Stimulated activated CD8-positive, alpha-beta memory T cell treated with anti-CD3 and anti-CD28 coated beads, Interleukin-7, amount 100 ng/mL, for 1 hour (primary cell): Measurements from ENCODE around the gene JKAMP.
"Not testable (repeated sequence)": the region's sequence is repeated elsewhere in the genome, so short reads cannot be mapped to it uniquely, and the experiment has no call there.

Experiments used
- DNase-seq, 2 donors: peaks; one replicate each; pipeline ENCODE4 v3.0.0-alpha.2; 2020; ENCODE audit warnings: low read depth in 2 of 2

JKAMP gene

DNA sequence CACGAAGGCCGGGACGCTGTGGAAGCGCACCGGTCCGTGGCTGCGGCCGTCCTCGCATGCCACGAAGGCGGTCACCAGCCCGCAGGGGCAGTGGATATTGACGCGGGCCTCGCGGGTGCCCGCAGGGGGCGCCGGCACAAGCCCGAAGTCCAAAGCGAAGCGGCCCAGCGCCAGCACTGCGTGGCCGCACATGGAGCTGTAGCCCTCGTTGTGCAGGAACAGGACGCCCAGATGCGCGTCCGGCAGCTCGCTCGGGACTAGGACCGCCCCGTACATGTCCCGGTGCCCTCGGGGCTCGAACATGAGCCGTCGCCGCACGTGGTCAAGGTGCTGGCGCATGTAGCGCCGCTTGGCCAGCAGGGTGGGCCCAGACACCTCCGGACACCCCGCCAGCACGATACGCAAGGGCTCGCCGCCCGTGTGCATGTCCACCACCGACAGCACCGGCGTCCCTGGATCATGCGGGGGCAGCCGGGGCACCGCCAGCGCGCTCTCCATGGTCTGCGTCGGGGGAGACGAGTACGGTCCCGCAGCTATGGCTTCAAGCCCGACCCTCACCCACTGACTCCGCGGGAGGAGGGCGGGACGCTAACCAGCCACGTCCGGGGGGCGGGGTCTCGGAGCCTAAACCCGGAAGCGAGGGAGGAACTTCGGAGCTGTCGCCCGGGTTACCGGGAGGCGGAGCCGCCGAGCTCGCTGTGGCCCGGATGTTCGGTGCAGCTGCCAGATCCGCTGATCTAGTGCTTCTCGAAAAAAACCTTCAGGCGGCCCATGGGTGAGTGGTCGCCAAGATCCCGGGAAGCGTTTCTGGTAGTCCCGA, at the start of gene JKAMP, which contains the start of gene L3HYPDH:
TSS of gene JKAMP (plus strand) at position 699 of the 820 bp plus-strand sequence. CDS start at position 772, 73 bp downstream.
TSS of gene L3HYPDH (minus strand) at position 590 of the 820 bp plus-strand sequence. CDS start at position 498, 92 bp downstream.
- DNase-seq: peak; percentile 93 to 97

DNA sequence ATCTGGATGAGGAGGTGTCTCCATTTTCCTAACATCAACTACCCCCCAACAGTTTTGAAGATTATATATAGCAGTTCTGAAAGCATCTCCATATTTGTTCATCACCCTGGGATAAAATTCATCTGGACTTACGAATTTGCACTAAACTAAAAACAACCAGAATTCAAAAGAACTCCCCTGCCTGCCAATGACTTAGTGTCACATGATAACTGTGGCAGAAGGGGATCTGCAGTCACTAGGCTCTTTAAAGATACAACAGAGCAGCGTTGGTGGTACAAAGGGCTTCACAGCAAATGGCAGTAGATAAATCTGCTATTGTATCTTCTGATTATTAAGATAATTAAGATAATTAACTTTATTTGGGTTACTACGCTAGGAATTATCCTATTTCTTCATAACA, 49.2 kb upstream of the JKAMP start:
- no peak for DNase-seq

DNA sequence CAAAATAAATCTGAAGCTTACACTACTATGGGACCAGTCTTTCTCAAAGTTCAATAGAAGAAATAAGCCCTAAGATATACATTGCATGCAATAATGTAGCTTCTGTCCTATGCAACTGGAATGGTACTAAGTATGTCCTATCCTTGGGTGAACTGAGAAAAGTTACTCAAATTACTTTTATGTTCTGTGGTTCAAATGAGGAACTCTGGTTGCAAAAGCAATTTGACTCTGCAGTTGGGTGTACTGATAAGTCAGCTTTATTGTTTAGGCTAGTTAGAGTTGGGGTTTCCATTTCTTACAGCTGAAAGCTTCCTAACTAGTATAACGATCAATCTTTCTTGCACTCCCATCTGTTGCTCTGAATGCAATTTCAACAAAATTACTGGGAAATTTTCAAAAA, 48.3 kb upstream of the JKAMP start:
- DNase-seq: no peak

- DNase-seq: no peak
Observed at GRCh38 chr14:59438195-59438647, 46.1 kb upstream of the JKAMP start.

- no peak for DNase-seq
Observed at GRCh38 chr14:59439256-59439965, 44.9 kb upstream of the JKAMP start.

GRCh38 chr14:59448673-59449072, 35.6 kb upstream of the JKAMP start:
- not testable (repeated sequence) for DNase-seq

- DNase-seq: no peak
Observed at GRCh38 chr14:59450716-59451115, 33.6 kb upstream of the JKAMP start.

- DNase-seq: no peak
Observed at GRCh38 chr14:59451849-59452248, 32.5 kb upstream of the JKAMP start.

DNA sequence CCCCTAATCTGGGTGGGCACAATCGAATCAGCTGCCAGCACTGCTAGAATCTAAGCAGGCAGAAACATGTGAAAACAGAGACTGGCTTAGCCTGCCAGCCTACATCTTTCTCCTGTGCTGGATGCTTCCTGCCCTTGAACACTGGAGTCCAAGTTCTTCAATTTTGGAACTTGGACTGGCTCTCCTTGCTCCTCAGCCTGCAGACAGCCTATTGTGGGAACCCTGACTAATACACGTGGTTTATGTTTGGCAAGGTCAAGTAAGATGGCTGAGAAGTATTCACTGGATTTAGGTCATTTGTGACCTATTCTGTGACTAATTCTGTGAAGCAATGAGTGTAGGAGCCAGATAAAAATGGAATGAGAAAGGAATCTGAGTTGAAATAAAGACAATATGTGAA, 30.2 kb upstream of the JKAMP start:
- DNase-seq: no peak

GRCh38 chr14:59455411-59455810, 28.9 kb upstream of the JKAMP start:
- no peak for DNase-seq

DNA sequence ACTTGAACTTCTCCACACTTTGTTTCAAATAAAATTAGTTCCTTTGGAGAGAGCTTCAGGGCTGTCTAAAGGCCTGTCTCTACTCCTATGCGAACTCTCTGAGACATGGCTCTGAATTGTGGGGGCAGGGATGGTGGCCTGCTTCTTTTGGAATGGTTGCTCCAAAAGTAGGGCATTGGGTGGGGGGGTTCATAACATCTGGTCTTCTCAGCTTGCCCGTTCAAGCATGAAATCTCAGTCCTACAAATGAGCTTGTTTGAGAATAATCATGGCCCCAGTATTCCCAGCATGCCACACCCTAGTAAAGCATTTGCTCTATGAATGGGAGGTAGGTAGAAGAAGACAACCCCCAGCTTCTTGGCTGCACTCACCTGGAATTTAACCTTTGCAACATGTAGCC, 25.8 kb upstream of the JKAMP start:
- DNase-seq: no peak

- no peak for DNase-seq
Observed at GRCh38 chr14:59460378-59460777, 23.9 kb upstream of the JKAMP start.

DNA sequence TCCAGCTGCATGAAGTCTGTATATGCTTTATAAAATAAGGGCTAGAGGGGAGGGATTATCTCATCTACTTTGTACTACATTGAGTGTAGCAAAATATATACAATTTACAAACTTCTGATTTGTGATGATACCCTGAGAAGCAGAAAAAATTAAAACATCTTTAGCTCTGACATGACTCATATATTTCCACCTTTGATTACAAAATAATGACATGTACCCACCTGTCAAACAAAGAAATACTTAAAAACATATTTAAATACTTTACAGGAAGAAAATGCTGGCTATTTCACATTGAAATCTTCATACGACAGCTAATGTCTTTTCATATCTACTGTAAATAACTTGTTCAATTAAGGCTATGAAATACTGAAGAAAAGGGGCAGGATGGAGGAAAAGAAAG, 22.4 kb upstream of the JKAMP start:
- no peak for DNase-seq

GRCh38 chr14:59463787-59464485, 20.4 kb upstream of the JKAMP start:
- DNase-seq: no peak

DNA sequence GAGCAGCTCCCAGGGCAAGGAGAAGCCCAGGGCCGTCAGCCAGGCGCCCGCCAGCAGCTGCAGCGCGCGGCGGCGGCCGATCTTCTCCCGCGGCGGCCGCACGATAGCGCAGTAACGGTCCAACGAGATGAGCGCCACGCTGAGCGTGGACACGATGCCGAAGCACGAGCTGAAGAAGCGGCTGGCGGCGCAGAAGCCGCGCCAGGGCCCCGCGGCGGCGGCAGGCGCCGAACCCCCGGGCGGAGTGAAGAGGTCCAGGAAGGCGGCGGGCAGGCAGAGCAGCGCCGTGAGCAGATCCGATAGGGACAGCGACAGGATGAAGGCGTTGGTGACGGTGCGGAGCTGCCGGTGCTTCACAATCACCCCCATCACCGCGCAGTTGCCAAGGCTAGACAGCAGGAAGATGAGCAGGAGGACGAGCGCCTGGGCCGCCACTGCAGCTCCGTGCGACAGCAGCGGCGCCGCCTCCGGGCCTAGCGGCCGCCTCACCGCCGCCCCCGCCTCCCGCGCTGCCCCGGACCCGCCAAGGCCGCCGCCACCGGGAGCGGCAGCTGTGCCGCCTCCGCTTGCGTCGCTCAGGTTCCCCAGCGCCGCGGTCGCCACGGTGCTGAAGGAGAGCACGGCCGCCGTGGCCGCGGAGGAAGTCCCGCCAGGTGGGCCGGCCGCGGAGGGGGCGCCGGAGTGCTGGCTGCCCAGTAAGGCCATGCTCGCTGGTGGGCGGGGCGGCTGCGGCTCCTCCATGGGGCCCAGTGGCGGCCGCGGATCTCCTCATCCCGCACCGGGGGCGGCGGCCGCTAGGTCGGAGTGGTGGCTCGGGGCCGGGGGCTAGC, 19.6 kb upstream of the JKAMP start:
- DNase-seq: no peak

DNA sequence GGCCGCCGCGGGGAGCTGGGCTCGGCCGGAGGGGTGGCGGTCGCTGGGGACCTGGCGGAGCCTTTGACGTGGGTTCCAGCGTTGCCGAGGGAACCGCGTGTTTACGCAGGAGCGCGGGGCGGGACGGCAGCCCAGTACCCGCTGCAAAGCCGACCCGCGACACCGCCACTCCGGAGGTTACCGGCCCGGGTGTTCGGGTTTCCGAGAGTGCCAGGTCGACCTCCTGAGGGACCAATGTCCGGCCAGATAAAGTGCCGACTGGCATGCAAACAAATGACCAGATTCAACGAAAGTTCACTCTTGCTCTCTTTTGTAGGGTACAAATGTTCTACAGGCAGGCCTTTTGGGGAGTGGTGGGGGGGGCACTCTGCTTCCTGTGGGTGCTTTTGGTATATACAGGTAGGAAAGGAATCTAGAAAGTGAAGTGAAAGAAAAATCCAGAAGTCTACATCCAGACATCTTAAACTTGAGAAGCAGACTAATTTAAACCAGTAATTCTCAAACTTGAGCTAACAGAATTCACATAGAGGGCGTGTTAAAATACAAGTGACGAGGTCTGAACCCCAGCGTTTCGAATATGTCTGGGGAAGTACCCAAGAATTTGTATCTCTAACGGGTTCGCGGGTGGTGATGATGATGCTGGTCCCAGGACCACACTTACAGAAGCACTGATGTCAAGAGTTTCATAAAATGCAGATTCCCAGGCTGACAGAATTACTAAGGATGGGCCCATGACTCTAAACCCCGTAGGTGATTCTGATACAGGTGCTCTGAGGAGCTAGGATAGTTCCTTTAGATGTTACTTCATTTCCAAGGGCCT, 18.8 kb upstream of the JKAMP start, which contains the start of gene GPR135:
TSS of gene GPR135 (minus strand) at position 65 of the 820 bp plus-strand sequence. CDS start 154 bp downstream, outside the sequence.
- no peak for DNase-seq

DNA sequence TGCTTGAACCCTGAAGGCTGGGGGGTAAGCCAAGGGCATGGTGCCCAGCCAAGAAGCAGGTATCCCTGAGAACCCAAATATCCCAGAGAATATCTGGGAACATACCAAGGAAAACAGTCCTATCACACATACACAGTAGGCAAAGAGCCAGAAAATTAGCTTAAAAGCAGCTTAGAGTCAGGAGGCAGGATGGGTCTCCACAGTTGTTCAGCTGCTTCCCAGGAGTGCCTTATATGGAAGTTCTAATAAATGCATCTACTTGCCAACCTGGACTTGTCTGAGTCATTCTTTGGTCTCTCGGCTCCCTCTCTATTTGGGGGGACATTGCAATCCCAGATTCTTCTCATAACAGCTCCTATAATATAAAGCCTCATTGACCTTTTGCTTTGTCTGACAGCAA, 10.1 kb upstream of the JKAMP start:
- no peak for DNase-seq

DNA sequence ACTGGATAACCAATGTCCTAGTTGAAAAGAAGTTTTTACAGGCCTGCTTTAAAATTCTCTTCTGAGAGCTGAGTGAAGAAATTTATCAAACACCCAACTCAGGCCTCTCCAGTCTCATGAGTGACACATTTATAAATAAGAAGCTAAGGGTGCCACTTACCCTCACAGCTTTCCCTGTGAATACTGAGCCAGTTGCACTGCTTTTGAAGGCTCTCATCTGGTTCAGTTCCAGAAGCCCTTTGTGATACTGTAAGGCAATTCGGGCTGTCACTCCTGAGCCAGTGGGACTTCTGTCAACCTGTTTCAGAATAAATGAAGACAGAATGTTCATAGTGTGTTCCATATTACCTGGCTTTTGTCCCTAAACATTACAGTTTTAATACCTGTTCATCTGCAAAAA, 8.6 kb upstream of the JKAMP start:
- no peak for DNase-seq

GRCh38 chr14:59478540-59478939, 5.8 kb upstream of the JKAMP start:
- DNase-seq: no peak

DNA sequence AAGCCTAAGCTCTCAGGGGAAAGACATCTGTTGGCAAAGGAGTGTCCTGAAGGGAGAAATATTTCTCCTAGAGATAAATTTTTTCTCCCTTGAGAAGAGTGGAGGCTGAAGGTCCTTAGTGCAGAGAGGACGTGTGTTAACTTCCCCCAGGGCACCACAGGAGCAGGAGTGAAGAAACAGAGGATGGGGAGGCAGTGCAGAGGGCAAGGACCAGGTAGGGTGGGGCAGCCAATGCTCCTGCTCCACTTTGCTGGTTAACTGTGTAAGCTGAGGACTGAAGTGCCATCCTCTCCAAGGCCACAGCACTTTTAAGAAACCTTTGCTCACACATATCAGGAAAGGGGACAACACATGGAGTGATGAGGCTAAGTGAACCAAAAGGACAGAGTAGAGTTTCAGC, 4.2 kb upstream of the JKAMP start:
- no peak for DNase-seq
